ENCODE measurements around the gene MAP2K1.
"Not testable (repeated sequence)": the region's sequence is repeated elsewhere in the genome, so short reads cannot be mapped to it uniquely, and the experiment has no call there.

Gene MAP2K1

DNA sequence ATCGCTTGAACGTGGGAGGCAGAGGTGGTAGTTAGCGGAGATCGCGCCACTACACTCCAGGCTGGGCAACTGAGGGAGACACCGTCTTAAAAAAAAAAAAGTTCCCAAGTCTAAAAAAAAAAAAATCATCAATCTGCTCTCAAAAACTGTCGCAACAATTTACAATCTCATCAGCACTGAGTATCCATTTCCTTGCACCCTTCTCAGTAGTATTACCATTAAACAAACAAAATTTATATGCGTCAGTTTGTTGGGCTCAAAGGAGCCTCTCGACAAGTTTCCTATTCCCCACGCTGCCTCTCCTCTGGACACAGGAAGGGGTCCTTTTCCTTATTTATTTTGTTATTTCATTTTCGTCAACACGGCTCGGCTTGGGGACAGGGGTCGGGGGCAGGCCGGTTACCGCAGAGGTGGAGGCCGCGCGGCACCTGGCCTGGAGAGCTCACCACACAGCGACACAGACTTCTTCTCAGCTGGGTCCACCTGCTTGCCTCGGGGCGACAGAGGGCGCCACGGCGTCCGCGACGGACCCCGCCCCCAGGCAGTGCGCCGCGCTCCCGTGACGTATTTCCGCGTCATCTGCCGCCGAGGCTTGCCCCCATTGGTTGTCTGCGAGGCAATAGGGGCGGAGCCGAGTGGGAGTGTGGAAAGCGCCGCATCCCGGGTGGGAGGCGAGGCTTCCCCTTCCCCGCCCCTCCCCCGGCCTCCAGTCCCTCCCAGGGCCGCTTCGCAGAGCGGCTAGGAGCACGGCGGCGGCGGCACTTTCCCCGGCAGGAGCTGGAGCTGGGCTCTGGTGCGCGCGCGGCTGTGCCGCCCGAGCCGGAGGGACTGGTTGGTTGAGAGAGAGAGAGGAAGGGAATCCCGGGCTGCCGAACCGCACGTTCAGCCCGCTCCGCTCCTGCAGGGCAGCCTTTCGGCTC lies at the start of gene MAP2K1:
Gene MAP2K1, plus strand, starts transcription at position 709 of the 920 bp plus-strand sequence. CDS start 436 bp downstream, outside the sequence.
- peak; percentile 99 for DNase-seq (ENCODE audit: low read depth)

- DNase-seq (ENCODE audit: low read depth) = not testable (repeated sequence)
Measured at GRCh38 chr15:66348530-66348929, 38.2 kb upstream of the MAP2K1 start.

GRCh38 chr15:66356077-66356358 lies 30.7 kb upstream of the MAP2K1 start:
- DNase-seq (ENCODE audit: low read depth) = no peak

DNA sequence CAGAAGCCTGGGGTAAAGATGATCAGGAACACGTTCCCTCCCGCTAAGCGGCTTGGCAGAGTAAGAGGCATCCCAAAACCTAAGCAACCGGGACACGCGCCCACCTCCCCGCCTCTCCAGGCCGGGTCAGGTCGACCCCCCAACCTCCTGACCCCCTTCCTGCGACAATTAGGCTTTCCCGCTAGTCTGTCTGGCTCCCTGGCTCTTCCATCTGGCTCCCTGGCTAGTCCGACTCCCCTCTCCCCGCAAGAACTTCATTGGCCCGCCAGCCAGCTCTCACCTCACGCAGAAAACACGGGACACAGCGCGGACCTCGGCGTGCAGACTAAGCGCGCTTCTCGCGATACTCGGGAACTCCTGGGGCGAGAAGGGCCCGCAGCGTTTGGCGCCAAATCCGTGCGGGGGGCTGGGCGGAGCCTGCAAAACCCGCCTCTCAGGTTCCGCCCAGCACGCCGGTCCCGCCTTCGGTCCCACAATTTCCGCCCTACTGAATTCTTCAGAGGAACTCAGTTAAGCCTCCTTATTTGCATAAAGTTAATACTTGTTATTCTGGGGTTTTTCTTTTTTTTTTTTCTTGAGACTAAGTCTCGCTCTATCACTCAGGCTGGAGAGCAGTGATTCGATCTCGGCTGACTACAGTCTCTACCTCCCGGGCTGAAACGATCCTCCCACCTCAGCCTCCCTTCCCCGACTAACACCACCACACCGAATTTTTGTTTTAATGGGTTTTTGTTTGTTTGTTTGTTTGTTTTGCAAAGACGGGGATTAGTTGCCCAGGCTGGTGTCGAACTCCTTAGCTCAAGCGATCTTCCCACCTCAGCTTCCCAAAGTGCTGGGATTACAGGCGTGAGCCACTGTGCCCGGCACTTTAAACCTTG lies 30.1 kb upstream of the MAP2K1 start, which contains the start of gene TIPIN:
Gene TIPIN, minus strand, starts transcription at position 327 of the 878 bp plus-strand sequence. CDS start 3,738 bp downstream, outside the sequence.
- peak; percentile 97 for DNase-seq (ENCODE audit: low read depth)

DNA sequence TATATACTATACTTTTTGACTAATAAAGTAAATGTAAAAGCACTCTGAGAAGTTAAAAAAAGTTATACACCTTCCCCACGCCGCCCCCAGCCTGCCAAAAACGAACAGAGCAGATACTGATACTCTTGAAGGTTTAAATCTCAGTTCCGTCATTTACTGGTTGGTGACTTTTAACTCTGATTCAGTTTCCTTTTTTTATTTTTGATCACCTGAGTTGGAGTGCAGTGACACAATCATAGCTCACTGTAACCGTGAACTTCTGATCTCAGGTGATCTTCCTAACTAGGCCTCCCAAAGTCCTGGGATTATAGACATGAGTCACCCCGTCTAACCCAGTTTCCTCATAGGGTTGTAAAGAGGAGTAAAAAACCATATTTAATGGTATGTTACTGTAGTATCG lies 27.0 kb upstream of the MAP2K1 start:
- no peak for DNase-seq (ENCODE audit: low read depth)

GRCh38 chr15:66361745-66362460 lies 24.8 kb upstream of the MAP2K1 start:
- DNase-seq (ENCODE audit: low read depth) = not testable (repeated sequence)

DNA sequence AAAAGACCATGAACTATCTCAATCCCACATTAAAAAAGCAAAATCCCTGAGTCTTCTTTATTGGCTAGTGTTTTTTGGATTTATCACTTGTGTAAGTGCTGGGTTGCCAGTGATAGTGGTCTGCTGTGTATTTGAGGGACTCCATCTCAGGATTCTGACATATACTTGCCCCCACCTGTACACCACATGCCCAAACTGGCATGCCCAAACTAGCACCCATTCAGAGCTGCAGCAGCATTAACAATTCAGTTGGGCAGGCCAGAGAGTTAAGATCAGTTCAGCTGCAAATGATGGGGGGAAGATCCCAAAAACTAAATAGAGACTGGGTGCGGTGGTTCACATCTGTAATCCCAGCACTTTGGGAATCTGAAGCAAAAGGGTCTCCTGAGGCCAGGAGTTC lies 23.9 kb upstream of the MAP2K1 start:
- DNase-seq (ENCODE audit: low read depth) = no peak

- no peak for DNase-seq (ENCODE audit: low read depth)
Measured at GRCh38 chr15:66364944-66365528, 21.7 kb upstream of the MAP2K1 start.

GRCh38 chr15:66369773-66370651 lies 16.7 kb upstream of the MAP2K1 start:
- no peak for DNase-seq (ENCODE audit: low read depth)

- DNase-seq (ENCODE audit: low read depth) = no peak
Measured at GRCh38 chr15:66374179-66374578, 12.5 kb upstream of the MAP2K1 start.

- no peak for DNase-seq (ENCODE audit: low read depth)
Measured at GRCh38 chr15:66378814-66379430, 7.8 kb upstream of the MAP2K1 start.

DNA sequence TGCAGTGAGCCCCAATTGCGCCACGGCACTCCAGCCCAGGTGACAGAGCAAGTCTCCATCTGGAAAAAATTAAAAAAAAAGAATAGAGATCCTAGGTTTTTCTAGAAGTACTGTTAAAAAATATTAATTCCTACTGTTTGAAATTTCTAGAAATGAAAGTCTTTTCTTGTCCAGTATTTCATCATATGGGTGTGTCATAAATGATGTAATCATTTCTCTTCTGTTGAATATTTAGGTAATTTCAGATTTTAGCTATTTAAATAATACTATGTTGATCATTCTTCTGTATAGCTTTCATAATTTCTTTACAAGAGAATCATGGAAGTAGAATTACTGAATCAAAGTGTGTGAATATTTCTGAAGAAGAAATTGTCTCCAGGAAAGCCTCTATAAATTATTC lies 5.3 kb upstream of the MAP2K1 start:
- not testable (repeated sequence) for DNase-seq (ENCODE audit: low read depth)

DNA sequence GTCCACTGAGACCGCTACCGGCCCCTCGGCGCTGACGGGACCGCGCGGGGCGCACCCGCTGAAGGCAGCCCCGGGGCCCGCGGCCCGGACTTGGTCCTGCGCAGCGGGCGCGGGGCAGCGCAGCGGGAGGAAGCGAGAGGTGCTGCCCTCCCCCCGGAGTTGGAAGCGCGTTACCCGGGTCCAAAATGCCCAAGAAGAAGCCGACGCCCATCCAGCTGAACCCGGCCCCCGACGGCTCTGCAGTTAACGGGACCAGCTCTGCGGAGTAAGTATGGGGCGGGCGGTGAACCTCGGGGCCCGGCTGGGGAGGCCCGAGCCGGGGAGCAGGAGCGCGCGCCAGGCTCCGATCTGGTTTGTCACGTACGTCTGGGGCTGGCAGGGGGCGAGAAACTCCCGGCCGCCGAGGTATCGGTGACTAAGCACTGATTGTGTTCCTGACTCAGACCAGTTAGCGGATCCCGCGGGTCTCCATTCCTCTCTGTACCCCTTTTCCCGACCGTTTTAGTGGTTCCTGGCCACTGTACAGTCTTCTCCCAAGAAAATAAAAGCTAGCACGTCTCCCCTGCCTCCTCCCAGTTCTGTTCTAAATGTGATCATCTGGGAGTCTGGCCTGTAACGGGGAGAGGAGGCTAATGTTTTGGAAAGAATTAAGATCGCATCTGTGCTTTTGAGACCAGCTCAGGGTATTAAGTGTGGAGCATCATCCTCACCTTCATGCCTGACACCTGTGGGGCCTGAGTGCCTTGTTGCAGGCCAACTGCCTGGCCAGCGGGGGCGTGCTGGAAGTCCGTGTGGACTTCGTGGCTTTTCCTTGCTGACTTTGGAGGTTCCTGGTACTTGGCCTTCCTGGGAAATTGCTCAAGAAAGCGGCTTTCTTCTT lies 691 bp downstream of the MAP2K1 start:
- DNase-seq (ENCODE audit: low read depth) = peak; percentile 81

GRCh38 chr15:66388043-66388363 lies 1.3 kb downstream of the MAP2K1 start:
- no peak for DNase-seq (ENCODE audit: low read depth)

- DNase-seq (ENCODE audit: low read depth) = no peak
Measured at GRCh38 chr15:66388576-66388975, 1.9 kb downstream of the MAP2K1 start.

DNA sequence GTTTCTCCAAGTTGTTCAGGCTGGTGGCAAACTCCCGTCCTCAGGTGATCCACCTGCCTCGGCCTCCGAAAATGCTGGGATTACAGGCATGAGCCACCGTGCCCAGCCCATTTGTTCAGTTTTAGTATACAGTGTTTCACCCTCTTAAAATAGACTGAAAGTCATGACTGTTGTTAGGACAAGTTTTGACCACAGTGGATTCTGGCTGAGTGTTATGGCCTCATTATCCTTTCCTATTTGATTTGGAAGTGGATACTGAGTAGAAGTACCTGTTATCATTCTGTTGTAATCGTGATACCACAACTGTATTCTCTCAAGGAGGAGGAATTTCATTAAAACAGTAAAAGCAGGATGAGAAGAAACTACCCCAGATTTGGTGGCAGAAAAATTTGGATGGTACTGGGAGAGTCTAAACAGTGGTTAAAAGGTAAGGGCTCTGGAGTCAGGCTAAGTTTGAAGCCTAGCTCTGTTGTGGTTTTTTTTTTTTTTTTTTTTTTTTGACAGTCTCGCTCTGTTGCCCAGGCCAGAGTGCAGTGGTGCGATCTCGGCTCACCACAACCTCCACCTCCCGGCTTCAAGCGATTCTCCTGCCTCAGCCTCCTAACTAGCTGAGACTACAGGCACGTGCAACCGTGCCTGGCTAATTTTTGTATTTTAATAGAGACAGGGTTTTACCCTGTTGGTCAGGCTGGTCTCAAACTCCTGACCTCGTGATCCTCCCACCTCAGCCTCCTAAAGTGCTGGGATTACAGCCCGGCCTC lies 2.6 kb downstream of the MAP2K1 start:
- no peak for DNase-seq (ENCODE audit: low read depth)

- DNase-seq (ENCODE audit: low read depth) = no peak
Measured at GRCh38 chr15:66389859-66390381, 3.2 kb downstream of the MAP2K1 start.

GRCh38 chr15:66390678-66391077 lies 4.0 kb downstream of the MAP2K1 start:
- DNase-seq (ENCODE audit: low read depth) = no peak

All from activated T-cell treated with anti-CD3 and anti-CD28 coated beads for 48 hours (primary cell).